IPS DF 6.9 (cell line): ENCODE results near the gene EME1.

ENCODE experiments used
- DNase-seq: peaks from one replicate; pipeline ENCODE4 v3.0.0-alpha.2; 2013; ENCODE audit warnings: low read depth, low spot score
- H3K27ac ChIP-seq: one replicate; pipeline ENCODE4 v1.5.1; 2013; ENCODE audit warnings: low read length, control low read depth
- H3K27me3 ChIP-seq: 2 replicates; pipeline ENCODE4 v1.6.1; 2013; ENCODE audit warnings: mild to moderate bottlenecking, low read length; ENCODE audit not compliant: control insufficient read depth, insufficient read depth
- H3K36me3 ChIP-seq: 2 replicates; pipeline ENCODE4 v1.6.1; 2013; ENCODE audit warnings: low read length; ENCODE audit not compliant: control insufficient read depth, insufficient read depth
- H3K4me1 ChIP-seq: 2 replicates; pipeline ENCODE4 v1.6.1; 2013; ENCODE audit warnings: low read length; ENCODE audit not compliant: control insufficient read depth, insufficient read depth
- H3K4me3 ChIP-seq: 2 replicates; pipeline ENCODE4 v1.5.1; 2013; ENCODE audit warnings: mild to moderate bottlenecking, low read length
- H3K9me3 ChIP-seq: 2 replicates; pipeline ENCODE4 v1.6.1; 2013; ENCODE audit warnings: low read length, inconsistent platforms; ENCODE audit not compliant: control insufficient read depth, insufficient read depth
- WGBS: extraction: QIAGEN DNeasy Blood & Tissue Kit; methylation state at CpG from one replicate; pipeline ENCODE4 v1.1.7; 2013; ENCODE audit warnings: mixed read lengths, missing lambda C conversion rate; ENCODE audit not compliant: insufficient read length, insufficient coverage; 5-methylcytosine and 5-hydroxymethylcytosine counted together

Gene EME1

DNA sequence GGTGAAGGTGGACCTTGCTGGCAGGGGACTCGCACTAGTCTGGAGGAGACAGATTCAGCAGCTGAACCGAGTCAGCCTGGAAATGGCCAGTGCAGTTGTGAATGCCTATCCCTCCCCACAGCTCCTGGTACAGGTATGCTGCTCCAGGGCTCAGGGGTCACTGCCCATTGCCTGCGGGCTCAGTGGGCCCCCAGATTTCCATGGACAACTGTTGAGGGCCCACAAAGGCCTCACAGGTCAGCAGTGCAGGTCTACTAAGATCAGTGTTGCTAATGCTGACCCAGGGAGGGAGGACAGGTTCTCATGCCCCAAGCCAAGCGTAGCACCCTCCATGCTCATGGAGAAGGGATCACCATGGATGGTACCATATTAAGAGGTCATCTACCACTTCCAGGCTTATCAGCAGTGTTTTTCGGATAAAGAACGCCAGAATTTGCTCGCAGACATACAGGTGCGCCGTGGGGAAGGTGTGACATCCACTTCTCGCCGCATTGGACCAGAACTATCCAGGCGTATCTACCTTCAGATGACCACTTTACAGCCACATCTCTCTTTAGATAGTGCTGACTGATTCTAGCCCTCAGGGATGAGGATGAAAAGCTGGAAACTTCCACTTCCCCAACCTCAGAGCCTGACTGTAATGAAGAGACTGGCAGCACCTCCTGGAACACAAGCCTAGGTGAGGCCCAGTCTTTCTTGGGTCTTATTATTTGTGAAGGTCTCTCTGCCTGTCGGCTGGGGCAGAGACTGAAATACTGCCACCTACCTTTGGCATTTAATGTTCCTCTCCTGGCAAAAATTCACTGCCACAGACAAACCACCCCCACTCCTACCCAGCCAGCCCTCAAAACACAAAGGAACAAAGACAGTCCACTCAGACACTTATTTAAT, 7.6 kb downstream of the EME1 start:
- H3K36me3 ChIP-seq: peaks cover 25% of the 10 kb centered on the region
- no peaks in the 10 kb centered on the region for H3K4me1 ChIP-seq
- no peak overlapping the region for H3K4me3 ChIP-seq
- no peak overlapping the region for H3K27ac ChIP-seq
- no peak for DNase-seq
- no peaks in the 10 kb centered on the region for H3K27me3 ChIP-seq
- H3K9me3 ChIP-seq: no peaks in the 10 kb centered on the region
- no CpG with 5 or more reads among the region's 13 CpGs for WGBS

DNA sequence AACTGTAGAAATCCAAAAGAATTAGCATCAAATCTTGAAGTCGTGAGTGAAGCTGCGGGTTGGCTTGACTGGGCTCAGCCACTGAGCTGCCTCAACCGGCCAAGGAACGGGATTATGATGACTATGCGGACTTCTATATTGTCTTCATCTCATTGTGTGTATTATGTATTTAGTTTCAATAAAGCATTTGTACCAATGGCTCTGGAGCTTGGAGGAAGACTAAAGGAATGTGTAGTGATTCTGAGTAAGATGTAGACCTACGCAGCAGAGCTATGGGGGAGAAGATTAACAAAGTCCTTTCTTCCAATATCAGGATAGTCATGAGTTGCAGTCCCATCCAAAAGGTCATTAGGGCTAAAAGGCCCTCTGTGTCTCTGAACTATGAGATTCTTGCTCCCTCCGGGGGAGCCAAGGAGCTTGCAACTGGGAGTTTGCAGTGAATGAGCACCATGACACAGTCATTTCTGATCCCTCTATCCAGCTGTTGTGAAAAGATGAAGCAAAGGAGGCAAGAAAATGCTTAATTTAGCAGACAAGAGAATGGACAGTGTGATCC, 8.3 kb downstream of the EME1 start:
- WGBS: no CpG with 5 or more reads among the region's 7 CpGs
- H3K27me3 ChIP-seq: no peaks in the 10 kb centered on the region

DNA sequence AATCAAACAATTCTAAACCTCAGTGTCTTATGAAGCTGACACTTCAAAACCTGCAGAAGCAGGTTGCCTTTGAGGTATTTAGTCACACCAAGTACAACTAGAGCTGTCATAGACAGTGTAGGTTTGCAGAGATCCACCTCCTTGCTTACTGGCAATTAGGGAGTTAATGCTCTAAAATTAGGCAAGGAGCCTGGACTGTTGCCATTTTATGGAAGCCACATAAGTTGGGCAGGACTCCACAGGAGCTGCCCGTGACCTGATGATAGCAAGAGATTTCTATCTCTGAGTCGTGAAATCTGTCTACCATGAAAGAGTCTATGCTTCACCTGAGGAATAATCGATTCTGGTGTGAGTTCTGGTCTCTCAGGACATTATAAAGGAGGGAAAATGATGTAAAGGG, 8.9 kb downstream of the EME1 start:
- no CpG with 5 or more reads among the region's 3 CpGs for WGBS
- no peak overlapping the region for H3K27ac ChIP-seq
- no peaks in the 10 kb centered on the region for H3K4me1 ChIP-seq
- DNase-seq: no peak
- H3K36me3 ChIP-seq: peaks cover 26% of the 10 kb centered on the region
- H3K4me3 ChIP-seq: no peak overlapping the region
- no peaks in the 10 kb centered on the region for H3K27me3 ChIP-seq
- no peaks in the 10 kb centered on the region for H3K9me3 ChIP-seq

More for the DNA sequence above, 8.3 kb downstream of the EME1 start:
- no peak for DNase-seq
- Histone ChIP-seq H3K36me3 (peaks cover 23% of the 10 kb centered on the region), H3K4me1 (no peaks in the 10 kb centered on the region), H3K27ac (no peak overlapping the region), H3K4me3 (no peak overlapping the region), H3K9me3 (no peaks in the 10 kb centered on the region)

DNA sequence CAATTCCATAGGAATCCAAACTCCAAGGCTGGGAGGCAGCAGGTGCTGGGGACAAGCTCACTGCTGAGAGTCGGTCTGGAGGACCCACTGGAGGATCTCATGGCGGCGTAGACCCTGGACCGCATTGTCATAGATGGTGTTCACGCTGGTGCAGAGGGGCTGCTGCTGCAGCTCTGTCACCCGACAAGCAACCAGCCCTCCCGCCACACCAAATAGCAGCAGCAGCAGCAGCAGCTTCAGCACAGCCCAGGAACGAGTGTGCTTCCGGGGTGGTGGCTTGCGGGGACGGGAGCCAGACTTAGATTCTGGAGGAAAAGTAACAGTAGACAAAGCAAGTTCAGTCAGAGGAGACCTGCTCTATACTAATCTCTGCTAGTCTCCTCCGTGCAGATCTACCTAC, 9.9 kb downstream of the EME1 start:
- no peak for DNase-seq
- Histone ChIP-seq H3K36me3 (peaks cover 33% of the 10 kb centered on the region), H3K4me1 (no peaks in the 10 kb centered on the region), H3K9me3 (no peaks in the 10 kb centered on the region), H3K27ac (no peak overlapping the region), H3K27me3 (no peaks in the 10 kb centered on the region), H3K4me3 (no peak overlapping the region)
- WGBS: no CpG with 5 or more reads among the region's 12 CpGs

DNA sequence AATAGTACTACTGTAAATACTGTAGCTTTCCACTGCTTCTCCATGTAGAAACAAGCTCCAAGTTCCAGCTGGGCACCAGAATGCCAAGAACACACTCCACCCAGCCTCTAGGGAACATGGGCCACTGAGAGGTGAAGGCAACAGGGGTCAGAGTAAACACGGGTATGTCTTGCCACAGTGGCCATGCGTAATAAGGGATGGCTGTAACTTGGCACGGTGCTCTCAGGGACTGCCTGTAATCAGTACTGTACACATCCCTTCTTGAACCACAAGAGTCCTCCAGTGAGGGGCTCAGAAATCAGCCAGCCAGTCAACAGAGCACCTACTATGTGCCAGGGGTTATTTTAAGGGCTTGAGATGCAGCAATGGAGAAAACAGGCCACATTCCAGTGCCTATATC, 13.5 kb downstream of the EME1 start:
- H3K27me3 ChIP-seq: no peaks in the 10 kb centered on the region
- no peak overlapping the region for H3K4me3 ChIP-seq
- H3K27ac ChIP-seq: no peak overlapping the region
- no CpG with 5 or more reads among the region's 3 CpGs for WGBS
- no peak for DNase-seq
- H3K4me1 ChIP-seq: no peaks in the 10 kb centered on the region
- H3K36me3 ChIP-seq: peaks cover 40% of the 10 kb centered on the region
- no peaks in the 10 kb centered on the region for H3K9me3 ChIP-seq

DNA sequence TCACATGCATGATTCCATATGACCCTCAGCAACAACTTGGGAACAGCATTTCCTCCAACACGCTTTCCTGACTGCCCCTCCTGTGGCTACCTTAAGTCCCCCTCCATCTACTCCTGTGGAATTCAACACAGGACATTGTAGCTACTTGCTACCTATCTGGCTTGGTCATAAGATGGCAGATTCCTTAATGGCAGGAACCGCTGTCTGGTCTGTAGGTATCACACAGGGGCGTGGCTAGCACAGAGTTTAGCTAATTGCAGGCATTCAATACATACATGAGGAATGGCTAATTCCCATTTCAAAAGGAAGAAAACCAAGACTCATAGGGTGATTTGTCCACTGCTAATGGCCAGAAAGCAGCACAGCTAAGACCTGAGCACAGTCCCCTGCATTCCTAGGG, 15.7 kb downstream of the EME1 start:
- Histone ChIP-seq H3K4me3 (no peak overlapping the region), H3K4me1 (no peaks in the 10 kb centered on the region), H3K27me3 (no peaks in the 10 kb centered on the region), H3K9me3 (no peaks in the 10 kb centered on the region), H3K27ac (no peak overlapping the region), H3K36me3 (peaks cover 53% of the 10 kb centered on the region)
- no CpG with 5 or more reads among the region's 3 CpGs for WGBS
- DNase-seq: no peak

DNA sequence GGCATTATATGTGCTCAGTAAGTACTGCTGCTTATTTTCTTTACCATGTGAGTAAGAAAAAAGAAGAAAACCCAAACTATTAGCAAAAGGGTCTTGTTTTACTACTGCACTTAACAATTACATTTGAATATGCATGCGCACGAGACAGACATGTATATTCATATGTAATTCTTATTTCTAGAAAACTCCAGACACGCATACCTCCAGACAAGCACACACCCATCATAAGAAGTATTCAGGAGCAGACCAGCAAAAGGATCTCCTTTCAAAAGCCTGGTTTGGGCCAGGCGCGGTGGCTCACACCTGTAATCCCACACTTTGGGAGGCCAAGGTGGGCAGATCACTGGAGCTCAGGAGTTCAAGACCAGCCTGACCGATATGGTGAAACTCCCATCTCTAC, 16.5 kb downstream of the EME1 start:
- WGBS: no CpG with 5 or more reads among the region's 6 CpGs
- Histone ChIP-seq H3K4me3 (no peak overlapping the region), H3K27me3 (no peaks in the 10 kb centered on the region), H3K36me3 (peaks cover 53% of the 10 kb centered on the region; the same call in 1 of the 2 replicates), H3K4me1 (no peaks in the 10 kb centered on the region), H3K9me3 (no peaks in the 10 kb centered on the region), H3K27ac (no peak overlapping the region)
- DNase-seq: no peak

DNA sequence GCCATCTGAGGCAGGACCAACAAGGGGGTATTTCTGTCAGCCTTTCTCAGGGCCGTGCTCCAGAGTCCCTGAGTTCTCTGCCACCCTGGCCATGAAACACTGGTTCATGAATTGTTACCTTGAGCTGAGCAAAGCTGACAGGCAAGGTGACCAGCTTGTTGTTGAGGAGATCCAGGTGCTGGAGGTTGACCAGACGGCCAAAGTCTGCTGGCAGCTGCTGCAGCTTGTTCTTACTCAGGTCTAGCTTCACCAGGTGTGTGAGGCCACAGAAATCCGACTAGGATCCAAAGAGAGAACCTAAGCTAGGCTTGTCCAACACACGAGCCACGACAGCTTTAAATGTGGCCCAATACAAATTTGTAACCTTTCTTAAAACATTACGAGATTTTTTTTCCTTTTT, 19.6 kb downstream of the EME1 start:
- H3K27me3 ChIP-seq: no peaks in the 10 kb centered on the region
- H3K36me3 ChIP-seq: peaks cover 42% of the 10 kb centered on the region; the same call in 1 of the 2 replicates
- H3K27ac ChIP-seq: no peak overlapping the region
- no peak overlapping the region for H3K4me3 ChIP-seq
- WGBS: no CpG with 5 or more reads among the region's 6 CpGs
- DNase-seq: no peak
- H3K4me1 ChIP-seq: no peaks in the 10 kb centered on the region
- H3K9me3 ChIP-seq: no peaks in the 10 kb centered on the region

DNA sequence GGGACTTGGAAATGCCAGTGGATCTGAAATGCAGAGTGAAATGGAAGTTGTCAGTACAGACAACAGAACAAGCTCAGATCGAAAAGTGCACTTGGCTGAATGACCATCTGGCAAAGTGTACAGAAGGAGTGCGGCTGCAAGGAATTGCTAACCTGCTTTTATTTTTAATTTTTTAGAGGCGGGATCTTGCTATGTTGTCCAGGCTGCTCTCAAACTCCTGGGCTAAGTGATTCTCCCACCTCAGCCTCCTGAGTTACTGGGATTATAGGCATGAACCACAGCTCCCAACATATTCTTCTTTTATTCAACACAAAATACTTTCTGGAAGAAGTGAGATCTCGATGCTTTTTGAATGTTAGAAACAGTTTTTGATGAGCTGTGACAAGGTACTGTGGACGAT, 20.7 kb downstream of the EME1 start:
- Histone ChIP-seq H3K4me3 (no peak overlapping the region), H3K36me3 (peaks cover 35% of the 10 kb centered on the region; the same call in 1 of the 2 replicates), H3K4me1 (no peaks in the 10 kb centered on the region), H3K9me3 (no peaks in the 10 kb centered on the region), H3K27me3 (no peaks in the 10 kb centered on the region), H3K27ac (no peak overlapping the region)
- DNase-seq: no peak
- WGBS: no CpG with 5 or more reads among the region's 5 CpGs

DNA sequence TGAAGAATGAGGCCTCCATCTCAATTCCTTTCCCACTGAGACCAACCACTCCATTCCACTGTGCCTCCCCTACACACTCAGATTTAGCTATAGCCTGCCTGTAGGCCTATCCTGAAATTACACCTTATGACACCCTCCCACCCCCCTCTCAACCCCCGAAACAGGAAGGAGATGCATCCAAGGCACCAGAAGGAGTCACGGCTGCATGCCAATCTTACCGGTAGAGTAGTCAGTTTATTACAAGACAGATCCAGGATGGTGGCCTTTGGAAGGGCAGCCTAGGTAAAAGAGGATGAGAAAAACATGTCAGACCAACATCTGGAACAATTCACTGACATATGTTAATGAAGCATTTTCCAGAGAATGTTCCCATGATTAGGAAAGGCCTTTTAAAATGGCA, 21.7 kb downstream of the EME1 start:
- Histone ChIP-seq H3K4me3 (no peak overlapping the region), H3K27me3 (no peaks in the 10 kb centered on the region), H3K9me3 (no peaks in the 10 kb centered on the region), H3K36me3 (peaks cover 30% of the 10 kb centered on the region; the same call in 1 of the 2 replicates), H3K4me1 (no peaks in the 10 kb centered on the region), H3K27ac (no peak overlapping the region)
- DNase-seq: no peak
- no CpG with 5 or more reads among the region's 3 CpGs for WGBS
